ENCODE data around the gene AREG. TPM values are rescaled to one million over a fixed set of nuclear protein-coding genes. Genes with fewer than 3 reads are reported as not detected.

The AREG gene
- total RNA-seq, 1 experiment from 2014 or later = 0.79 TPM

DNA sequence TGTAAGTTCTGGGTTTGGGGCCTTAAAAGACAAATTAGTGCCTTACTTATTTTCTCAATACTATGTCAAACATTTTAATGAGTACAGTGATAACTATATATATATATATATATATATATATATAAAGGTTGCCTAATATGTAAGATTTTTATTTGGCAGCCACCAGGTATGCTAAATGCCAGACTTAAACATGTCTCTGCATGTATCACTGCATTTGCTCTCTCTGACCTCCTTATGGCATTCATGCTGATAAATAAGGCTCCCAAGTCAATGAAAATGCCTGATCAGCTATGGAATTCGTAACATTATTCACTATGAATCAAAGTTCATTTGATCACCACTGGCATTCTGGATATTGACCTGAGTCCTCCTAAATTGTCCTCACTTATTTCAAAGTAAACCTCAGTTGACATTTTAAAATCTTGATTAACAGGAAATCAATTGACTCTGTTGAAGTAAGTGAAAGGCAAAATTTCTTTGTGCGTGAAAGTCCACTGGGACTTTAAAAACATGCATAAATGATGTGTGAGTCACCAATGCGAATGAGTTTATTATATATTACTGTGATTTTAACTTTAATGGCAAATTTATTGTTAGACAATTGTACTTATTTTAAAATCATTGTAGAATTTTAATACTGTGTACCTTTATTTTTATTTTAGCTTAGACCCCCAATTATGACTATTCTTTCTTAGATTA lies 29.2 kb upstream of the AREG start:
- Histone ChIP-seq H3K4me3 (no peak overlapping the region), H3K4me1 (replicated peaks) (peaks cover 8% of the 10 kb centered on the region), H3K27ac (no peak overlapping the region), H3K36me3 (no peaks in the 10 kb centered on the region), H3K9me3 (replicated peaks) (no peaks in the 10 kb centered on the region), H3K27me3 (replicated peaks) (no peaks in the 10 kb centered on the region)
- no peak for DNase-seq (ENCODE audit: low read depth in 1 of 2, low spot score in 2 of 2)

- Histone ChIP-seq H3K27ac (no peak overlapping the region), H3K36me3 (no peaks in the 10 kb centered on the region), H3K9me3 (replicated peaks) (no peaks in the 10 kb centered on the region), H3K27me3 (replicated peaks) (no peaks in the 10 kb centered on the region), H3K4me3 (no peak overlapping the region), H3K4me1 (replicated peaks) (peaks cover 14% of the 10 kb centered on the region)
- peak in 1 of 2 experiments; percentile 16 for DNase-seq (ENCODE audit: low read depth in 1 of 2, low spot score in 2 of 2)
These were observed 26.8 kb upstream of the AREG start for GRCh38 chr4:74418063-74418670.

DNA sequence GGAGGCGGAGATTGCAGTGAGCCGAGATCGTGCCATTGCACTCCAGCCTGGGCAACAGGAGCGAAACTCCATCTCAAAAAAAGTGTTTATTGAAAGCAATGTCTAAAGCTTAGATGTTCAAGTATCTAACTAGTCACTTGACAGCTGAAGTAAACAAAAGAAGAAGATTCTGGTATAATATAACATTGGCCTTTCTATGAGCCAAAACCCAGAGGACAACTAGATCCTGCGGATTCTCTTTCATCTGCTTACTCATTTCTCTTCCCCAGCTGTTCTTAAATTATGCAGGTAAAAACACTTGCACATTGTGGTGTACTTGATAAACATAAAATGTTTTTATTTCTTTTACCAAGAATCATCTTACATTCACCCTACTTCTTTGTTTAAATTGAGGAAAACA lies 24.1 kb upstream of the AREG start:
- no peaks in the 10 kb centered on the region for H3K27me3 ChIP-seq (replicated peaks)
- H3K4me1 ChIP-seq (replicated peaks) = peaks cover 23% of the 10 kb centered on the region
- H3K9me3 ChIP-seq (replicated peaks) = no peaks in the 10 kb centered on the region
- no peak overlapping the region for H3K4me3 ChIP-seq
- no peak overlapping the region for H3K27ac ChIP-seq
- no peaks in the 10 kb centered on the region for H3K36me3 ChIP-seq
- DNase-seq (ENCODE audit: low read depth in 1 of 2, low spot score in 2 of 2) = no peak

- DNase-seq (ENCODE audit: low read depth in 1 of 2, low spot score in 2 of 2) = peak; percentile 50 to 71
- Histone ChIP-seq H3K4me1 (replicated peaks) (peaks cover 29% of the 10 kb centered on the region), H3K36me3 (no peaks in the 10 kb centered on the region), H3K4me3 (no peak overlapping the region), H3K27ac (no peak overlapping the region), H3K27me3 (replicated peaks) (no peaks in the 10 kb centered on the region), H3K9me3 (replicated peaks) (no peaks in the 10 kb centered on the region)
These were observed 21.8 kb upstream of the AREG start for GRCh38 chr4:74423104-74423503.

- H3K27me3 ChIP-seq (replicated peaks) = no peaks in the 10 kb centered on the region
- H3K27ac ChIP-seq = no peak overlapping the region
- no peaks in the 10 kb centered on the region for H3K36me3 ChIP-seq
- no peaks in the 10 kb centered on the region for H3K9me3 ChIP-seq (replicated peaks)
- H3K4me3 ChIP-seq = no peak overlapping the region
- no peak for DNase-seq (ENCODE audit: low read depth in 1 of 2, low spot score in 2 of 2)
- H3K4me1 ChIP-seq (replicated peaks) = peaks cover 22% of the 10 kb centered on the region
These were observed 20.8 kb upstream of the AREG start for GRCh38 chr4:74424111-74424510.

GRCh38 chr4:74426101-74426500 lies 18.8 kb upstream of the AREG start:
- peak; percentile 50 to 74 for DNase-seq (ENCODE audit: low read depth in 1 of 2, low spot score in 2 of 2)
- Histone ChIP-seq H3K4me1 (replicated peaks) (peaks cover 22% of the 10 kb centered on the region), H3K9me3 (replicated peaks) (no peaks in the 10 kb centered on the region), H3K36me3 (no peaks in the 10 kb centered on the region), H3K27ac (no peak overlapping the region), H3K27me3 (replicated peaks) (no peaks in the 10 kb centered on the region), H3K4me3 (no peak overlapping the region)

DNA sequence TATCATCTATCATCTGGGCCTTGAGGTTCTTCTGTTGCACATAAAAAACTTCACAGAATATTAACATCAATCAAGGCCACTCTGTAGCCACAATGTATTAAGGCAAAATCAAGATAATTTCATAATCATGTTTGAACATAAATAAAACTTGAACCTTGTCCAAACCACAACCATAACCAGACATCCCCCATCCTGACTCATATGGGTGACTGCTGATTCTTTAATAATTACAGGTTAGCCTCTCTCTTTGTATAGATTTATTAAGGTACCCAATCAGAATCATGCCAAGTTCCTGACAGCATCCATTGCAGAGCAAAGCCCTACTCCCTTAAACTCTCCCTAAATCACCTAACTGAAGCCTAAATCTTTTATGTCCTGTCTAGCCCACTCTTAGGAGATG lies 16.7 kb upstream of the AREG start:
- Histone ChIP-seq H3K4me1 (replicated peaks) (peaks cover 16% of the 10 kb centered on the region), H3K27me3 (replicated peaks) (no peaks in the 10 kb centered on the region), H3K4me3 (no peak overlapping the region), H3K36me3 (no peaks in the 10 kb centered on the region), H3K27ac (no peak overlapping the region), H3K9me3 (replicated peaks) (no peaks in the 10 kb centered on the region)
- no peak for DNase-seq (ENCODE audit: low read depth in 1 of 2, low spot score in 2 of 2)

DNA sequence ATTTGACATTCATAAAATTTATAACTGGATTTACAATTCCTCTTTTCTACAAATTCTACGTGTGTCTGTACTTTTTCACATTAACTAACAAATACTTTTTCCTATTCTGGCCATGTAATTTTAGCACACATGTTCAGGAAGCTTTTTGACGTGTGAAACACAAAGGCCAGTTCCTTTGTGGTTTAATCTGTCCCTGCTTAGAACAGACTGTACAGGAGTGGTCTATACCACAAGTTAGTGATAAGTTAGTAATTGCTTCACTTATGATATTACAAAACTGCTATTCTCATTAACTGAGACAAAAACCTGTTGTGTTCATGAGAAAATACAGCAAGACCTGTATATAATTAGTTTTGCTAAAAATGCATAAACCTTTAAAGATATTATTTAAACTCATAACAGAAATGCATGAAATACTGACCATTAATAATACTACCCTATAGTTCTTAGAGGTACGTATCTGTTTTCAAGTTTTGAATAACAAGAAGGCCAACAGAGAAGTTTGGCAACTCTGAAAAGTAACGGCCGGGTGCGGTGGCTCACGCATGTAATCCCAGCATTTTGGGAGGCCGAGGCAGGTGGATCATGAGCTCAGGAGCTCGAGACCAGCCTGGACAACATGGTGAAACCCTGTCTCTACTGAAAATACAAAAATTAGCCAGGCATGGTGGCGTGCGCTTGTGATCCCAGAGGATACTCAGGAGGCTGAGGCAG lies 13.7 kb upstream of the AREG start:
- Histone ChIP-seq H3K27me3 (replicated peaks) (no peaks in the 10 kb centered on the region), H3K27ac (no peak overlapping the region), H3K9me3 (replicated peaks) (no peaks in the 10 kb centered on the region), H3K36me3 (no peaks in the 10 kb centered on the region), H3K4me1 (replicated peaks) (peaks cover 4% of the 10 kb centered on the region), H3K4me3 (no peak overlapping the region)
- DNase-seq (ENCODE audit: low read depth in 1 of 2, low spot score in 2 of 2) = no peak

- DNase-seq (ENCODE audit: low read depth in 1 of 2, low spot score in 2 of 2) = no peak
These were observed 11.9 kb upstream of the AREG start for GRCh38 chr4:74433043-74433442.

DNA sequence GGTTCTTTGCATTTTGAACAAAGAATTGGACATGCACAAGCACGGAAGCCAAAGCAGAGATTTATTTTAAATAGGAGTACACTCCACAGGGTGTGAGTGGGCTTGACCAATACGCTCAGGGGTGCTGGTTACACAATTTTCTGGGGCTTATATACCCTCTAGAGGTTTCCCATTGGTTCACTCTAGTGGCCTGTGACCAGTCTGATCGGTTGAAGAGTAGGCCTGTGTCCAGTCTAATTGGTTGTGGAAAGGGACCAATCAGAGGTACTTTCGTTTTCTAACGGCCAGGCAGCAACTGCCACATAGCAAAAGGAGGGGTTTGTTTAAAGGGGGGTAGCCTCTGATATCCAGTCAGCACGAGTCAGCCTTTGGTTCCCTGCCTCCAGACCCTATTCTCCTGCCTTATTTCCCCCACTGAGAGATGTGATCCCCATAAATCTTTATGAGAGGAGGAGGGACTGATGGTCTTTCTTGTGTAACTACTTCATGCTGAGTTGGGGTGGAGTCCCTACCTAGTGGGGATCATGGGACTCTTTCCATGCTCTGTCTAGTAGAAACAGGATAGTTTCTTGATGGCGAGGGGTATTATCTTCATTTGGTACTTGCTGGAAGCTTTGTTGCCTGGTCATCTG lies 11.3 kb upstream of the AREG start:
- Histone ChIP-seq H3K27ac (no peak overlapping the region), H3K4me1 (replicated peaks) (no peaks in the 10 kb centered on the region), H3K36me3 (no peaks in the 10 kb centered on the region), H3K9me3 (replicated peaks) (no peaks in the 10 kb centered on the region), H3K27me3 (replicated peaks) (no peaks in the 10 kb centered on the region), H3K4me3 (no peak overlapping the region)
- no peak for DNase-seq (ENCODE audit: low read depth in 1 of 2, low spot score in 2 of 2)

More at GRCh38 chr4:74433043-74433442, 11.9 kb upstream of the AREG start:
- Histone ChIP-seq H3K27ac (no peak overlapping the region), H3K9me3 (replicated peaks) (no peaks in the 10 kb centered on the region), H3K4me1 (replicated peaks) (no peaks in the 10 kb centered on the region), H3K27me3 (replicated peaks) (no peaks in the 10 kb centered on the region), H3K36me3 (no peaks in the 10 kb centered on the region), H3K4me3 (no peak overlapping the region)

GRCh38 chr4:74435296-74435695 lies 9.6 kb upstream of the AREG start:
- Histone ChIP-seq H3K4me3 (no peak overlapping the region), H3K4me1 (replicated peaks) (no peaks in the 10 kb centered on the region), H3K27ac (no peak overlapping the region), H3K27me3 (replicated peaks) (no peaks in the 10 kb centered on the region), H3K9me3 (replicated peaks) (no peaks in the 10 kb centered on the region), H3K36me3 (no peaks in the 10 kb centered on the region)
- no peak for DNase-seq (ENCODE audit: low read depth in 1 of 2, low spot score in 2 of 2)

- no peak for DNase-seq (ENCODE audit: low read depth in 1 of 2, low spot score in 2 of 2)
- Histone ChIP-seq H3K27me3 (replicated peaks) (no peaks in the 10 kb centered on the region), H3K4me1 (replicated peaks) (no peaks in the 10 kb centered on the region), H3K27ac (no peak overlapping the region), H3K36me3 (no peaks in the 10 kb centered on the region), H3K4me3 (no peak overlapping the region), H3K9me3 (replicated peaks) (no peaks in the 10 kb centered on the region)
These were observed 7.1 kb upstream of the AREG start for GRCh38 chr4:74437866-74438265.

DNA sequence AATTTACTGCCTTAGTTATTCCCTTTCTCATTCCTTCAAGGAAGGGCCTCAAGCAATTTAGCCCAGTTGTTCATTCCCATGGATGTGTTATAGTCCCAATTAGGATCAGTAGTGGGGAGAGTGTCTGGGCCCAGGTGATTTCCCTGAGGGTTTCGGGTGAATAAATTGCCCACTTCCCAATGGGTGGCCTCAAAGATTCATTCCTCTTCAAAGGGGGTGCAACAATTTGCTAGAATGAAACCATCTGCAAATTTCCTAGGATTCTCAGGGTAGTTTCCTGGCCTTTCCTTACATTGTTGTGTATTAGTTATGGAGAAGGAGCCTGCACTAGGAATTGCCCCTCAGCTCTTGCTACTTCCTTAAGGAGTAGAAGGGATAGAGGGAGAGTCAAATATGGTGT lies 6.3 kb upstream of the AREG start:
- H3K4me3 ChIP-seq = no peak overlapping the region
- H3K4me1 ChIP-seq (replicated peaks) = no peaks in the 10 kb centered on the region
- no peak for DNase-seq (ENCODE audit: low read depth in 1 of 2, low spot score in 2 of 2)
- no peaks in the 10 kb centered on the region for H3K9me3 ChIP-seq (replicated peaks)
- H3K27ac ChIP-seq = no peak overlapping the region
- H3K27me3 ChIP-seq (replicated peaks) = no peaks in the 10 kb centered on the region
- no peaks in the 10 kb centered on the region for H3K36me3 ChIP-seq

DNA sequence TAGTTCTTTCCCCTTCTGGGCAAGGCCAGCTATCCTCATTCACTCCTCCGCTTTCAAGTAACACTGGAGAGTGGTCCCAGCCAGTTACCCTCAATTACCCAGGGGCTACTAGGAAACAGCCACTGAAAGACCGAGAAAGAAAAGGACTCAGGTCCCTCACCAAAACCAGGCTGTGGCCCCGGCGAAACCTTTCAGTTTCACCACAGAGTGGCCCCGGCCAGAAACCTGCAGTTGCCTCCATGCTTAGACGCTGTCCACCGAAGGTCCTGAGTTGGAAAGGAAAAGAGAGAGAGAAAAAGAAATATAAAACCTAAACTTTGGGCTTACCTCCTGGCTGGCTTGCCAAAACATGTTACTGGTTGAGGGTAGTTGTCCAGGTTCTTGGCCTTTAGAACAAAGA lies 5.0 kb upstream of the AREG start:
- Histone ChIP-seq H3K36me3 (no peaks in the 10 kb centered on the region), H3K9me3 (replicated peaks) (no peaks in the 10 kb centered on the region; the same call in 1 of the 2 replicates), H3K4me1 (replicated peaks) (peaks cover 5% of the 10 kb centered on the region), H3K27me3 (replicated peaks) (no peaks in the 10 kb centered on the region), H3K27ac (no peak overlapping the region), H3K4me3 (no peak overlapping the region)
- DNase-seq (ENCODE audit: low read depth in 1 of 2, low spot score in 2 of 2) = no peak
